HEK293 (cell line): ENCODE results near the gene MADCAM1.

Experiments used
- CTCF ChIA-PET: fragments of 350-600 bp; formaldehyde crosslinking; extraction: SDS; loops from one replicate; lab custom pipeline; 2021; ENCODE audit warnings: antibody characterized with exemption; lab: Yijun Ruan, JAX
- POLR2A ChIA-PET: fragments of 300-600 bp; formaldehyde crosslinking; extraction: SDS; loops from one replicate; lab custom pipeline; 2020; ENCODE audit warnings: antibody characterized with exemption, inconsistent platforms; lab: Yijun Ruan, JAX
- H3K27ac ChIP-seq: fragments of 200-500 bp; sonication (Bioruptor generic); 2 replicates; pipeline ENCODE4 v1.5.1; 2014; ENCODE audit warnings: low read depth, low read length, control low read depth, inconsistent platforms; ENCODE audit errors: extremely low read depth
- H3K36me3 ChIP-seq, 2 experiments: fragments of 200-500 bp in 1 of 2; sonication (Bioruptor generic) in 1 of 2; 1 replicate in 1 of 2; 2 replicates in 1 of 2; pipeline ENCODE4 v1.5.1; 2014 to 2017; ENCODE audit warnings: inconsistent platforms in 2 of 2, low read length in 2 of 2; ENCODE audit not compliant: control insufficient read depth in 2 of 2, insufficient read depth in 1 of 2
- H3K4me1 ChIP-seq: fragments of 200-500 bp; sonication (Bioruptor generic); 2 replicates; pipeline ENCODE4 v1.5.1; 2014; ENCODE audit warnings: mild to moderate bottlenecking, low read length, inconsistent platforms; ENCODE audit not compliant: control insufficient read depth, insufficient read depth
- H3K4me3 ChIP-seq: 2 replicates; pipeline ENCODE4 v1.5.1; 2011; ENCODE audit warnings: low read depth, mild to moderate bottlenecking, control low read depth, low read length, moderate library complexity
- H3K9me3 ChIP-seq: fragments of 200-500 bp; sonication (Bioruptor generic); 2 replicates; pipeline ENCODE4 v1.5.1; 2014; ENCODE audit warnings: low read depth, low read length, inconsistent platforms; ENCODE audit not compliant: control insufficient read depth, insufficient read depth
- HOXA7 ChIP-seq: sonication (generic); formaldehyde crosslinking; IDR thresholded peaks from 2 replicates; pipeline ENCODE4 v1.8.1; 2022; ENCODE audit warnings: missing genetic modification reagents, borderline replicate concordance
- KLF7 ChIP-seq: fragments of 450-650 bp; formaldehyde crosslinking; IDR thresholded peaks from 2 replicates; pipeline ENCODE4 v1.5.1; 2016; ENCODE audit warnings: missing biosample characterization, missing genetic modification characterization, borderline replicate concordance
- OVOL3 ChIP-seq: fragments of 450-650 bp; formaldehyde crosslinking; IDR thresholded peaks from 2 replicates; pipeline ENCODE4 v1.5.1; 2016; ENCODE audit warnings: missing biosample characterization, missing genetic modification characterization
- SP7 ChIP-seq: fragments of 450-650 bp; formaldehyde crosslinking; IDR thresholded peaks from 2 replicates; pipeline ENCODE4 v1.5.1; 2016; ENCODE audit warnings: missing biosample characterization, missing genetic modification characterization
- YY1 ChIP-seq: fragments of 450-650 bp; formaldehyde crosslinking; IDR thresholded peaks from 2 replicates; pipeline ENCODE4 v1.5.1; 2018; ENCODE audit warnings: missing biosample characterization, missing genetic modification characterization
- ZBTB1 ChIP-seq: fragments of 450-650 bp; formaldehyde crosslinking; IDR thresholded peaks from 2 replicates; pipeline ENCODE4 v1.5.1; 2016; ENCODE audit warnings: missing biosample characterization, missing genetic modification characterization
- ZIC2 ChIP-seq: fragments of 450-650 bp; formaldehyde crosslinking; IDR thresholded peaks from 2 replicates; pipeline ENCODE4 v1.5.1; 2016; ENCODE audit warnings: missing biosample characterization, missing genetic modification characterization
- ZNF175 ChIP-seq: fragments of 450-650 bp; formaldehyde crosslinking; IDR thresholded peaks from 2 replicates; pipeline ENCODE4 v1.5.1; 2016; ENCODE audit warnings: missing biosample characterization, missing genetic modification characterization
- ZNF2 ChIP-seq: fragments of 450-650 bp; formaldehyde crosslinking; IDR thresholded peaks from 2 replicates; pipeline ENCODE4 v1.5.1; 2016; ENCODE audit warnings: missing biosample characterization, missing genetic modification characterization
- ZNF473 ChIP-seq: fragments of 450-650 bp; formaldehyde crosslinking; IDR thresholded peaks from 2 replicates; pipeline ENCODE4 v1.5.1; 2017; ENCODE audit warnings: missing biosample characterization, missing genetic modification characterization
- ZNF571 ChIP-seq: fragments of 450-650 bp; formaldehyde crosslinking; IDR thresholded peaks from 2 replicates; pipeline ENCODE4 v1.5.0; 2017; ENCODE audit warnings: missing biosample characterization, missing genetic modification characterization
- ZNF596 ChIP-seq: fragments of 450-650 bp; IDR thresholded peaks from 2 replicates; pipeline ENCODE4 v1.5.0; 2018; ENCODE audit warnings: missing biosample characterization, mild to moderate bottlenecking, missing genetic modification characterization, moderate library complexity
- ZNF624 ChIP-seq: fragments of 450-650 bp; formaldehyde crosslinking; IDR thresholded peaks from 2 replicates; pipeline ENCODE4 v1.5.1; 2017; ENCODE audit warnings: missing biosample characterization, missing genetic modification characterization
- ZNF658 ChIP-seq: fragments of 450-650 bp; formaldehyde crosslinking; IDR thresholded peaks from 2 replicates; pipeline ENCODE4; 2016; ENCODE audit warnings: missing biosample characterization, missing genetic modification characterization
- ZNF776 ChIP-seq: fragments of 450-650 bp; formaldehyde crosslinking; IDR thresholded peaks from 2 replicates; pipeline ENCODE4 v1.5.0; 2017; ENCODE audit warnings: missing biosample characterization, missing genetic modification characterization, borderline replicate concordance
- TF ChIP-seq, protein P1 (sequence below): fragments of 450-650 bp; formaldehyde crosslinking; IDR thresholded peaks from 2 replicates; pipeline ENCODE4 v1.5.1; 2016; ENCODE audit warnings: missing biosample characterization, missing genetic modification characterization
- TF ChIP-seq, protein P2 (sequence below): fragments of 450-650 bp; formaldehyde crosslinking; IDR thresholded peaks from 2 replicates; pipeline ENCODE4 v1.5.1; 2016; ENCODE audit warnings: missing biosample characterization, missing genetic modification characterization, low read depth
- TF ChIP-seq, protein P3 (sequence below): fragments of 450-650 bp; formaldehyde crosslinking; IDR thresholded peaks from 2 replicates; pipeline ENCODE4 v1.5.1; 2016; ENCODE audit warnings: missing biosample characterization, missing genetic modification characterization
- TF ChIP-seq, protein P4 (sequence below): fragments of 450-650 bp; formaldehyde crosslinking; IDR thresholded peaks from 2 replicates; pipeline ENCODE4; 2016; ENCODE audit warnings: missing biosample characterization, missing genetic modification characterization
- TF ChIP-seq, protein P5 (sequence below): fragments of 450-650 bp; formaldehyde crosslinking; optimal IDR thresholded peaks from 2 replicates; pipeline ENCODE3; 2016; ENCODE audit warnings: missing biosample characterization, mild to moderate bottlenecking, missing genetic modification characterization

The MADCAM1 gene

DNA sequence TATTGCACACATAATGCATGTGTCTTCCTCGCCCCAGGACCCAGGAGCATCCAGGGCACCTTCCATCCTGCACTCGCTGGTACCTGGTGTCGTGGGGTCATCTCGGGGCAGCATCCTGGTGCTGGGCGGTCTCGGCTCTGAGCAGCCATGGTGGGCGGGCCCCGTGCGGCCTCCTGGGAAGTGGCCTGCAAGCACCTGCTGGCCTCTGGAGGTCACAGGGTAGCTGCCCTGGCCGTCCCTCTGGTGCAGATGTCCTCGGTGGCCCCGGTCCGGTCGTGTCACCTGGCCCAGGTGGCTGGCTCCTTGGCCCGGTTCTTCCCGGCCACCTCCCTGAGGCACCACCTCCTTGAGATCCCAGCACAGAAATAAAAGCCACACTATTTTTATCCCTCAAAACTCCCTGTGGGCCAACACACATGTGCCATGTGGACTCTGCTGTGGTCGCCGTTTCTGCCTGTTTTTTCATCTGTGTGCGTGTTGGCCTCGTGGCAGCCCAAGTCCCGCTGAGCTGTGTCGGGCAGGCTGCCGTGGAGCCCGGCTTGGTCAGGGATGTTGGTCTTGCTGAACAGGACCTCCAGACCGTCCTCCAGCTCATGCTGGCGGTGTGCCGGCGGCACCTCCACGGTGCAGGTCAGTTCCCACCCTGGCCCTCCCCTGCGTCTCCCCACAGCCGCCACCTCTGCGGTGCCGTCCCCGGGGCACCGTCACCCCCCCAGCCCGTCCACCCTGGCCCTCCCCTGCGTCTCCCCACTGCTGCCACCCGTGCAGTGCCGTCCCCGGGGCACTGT lies 42.5 kb downstream of the MADCAM1 start:
- CTCF ChIA-PET, result interaction anchor here (0.7 to 1.3 kb wide), 2 partner anchors 28 to 29 kb away, joined by 3 read pairs; no protein-coding TSS in a partner anchor

DNA sequence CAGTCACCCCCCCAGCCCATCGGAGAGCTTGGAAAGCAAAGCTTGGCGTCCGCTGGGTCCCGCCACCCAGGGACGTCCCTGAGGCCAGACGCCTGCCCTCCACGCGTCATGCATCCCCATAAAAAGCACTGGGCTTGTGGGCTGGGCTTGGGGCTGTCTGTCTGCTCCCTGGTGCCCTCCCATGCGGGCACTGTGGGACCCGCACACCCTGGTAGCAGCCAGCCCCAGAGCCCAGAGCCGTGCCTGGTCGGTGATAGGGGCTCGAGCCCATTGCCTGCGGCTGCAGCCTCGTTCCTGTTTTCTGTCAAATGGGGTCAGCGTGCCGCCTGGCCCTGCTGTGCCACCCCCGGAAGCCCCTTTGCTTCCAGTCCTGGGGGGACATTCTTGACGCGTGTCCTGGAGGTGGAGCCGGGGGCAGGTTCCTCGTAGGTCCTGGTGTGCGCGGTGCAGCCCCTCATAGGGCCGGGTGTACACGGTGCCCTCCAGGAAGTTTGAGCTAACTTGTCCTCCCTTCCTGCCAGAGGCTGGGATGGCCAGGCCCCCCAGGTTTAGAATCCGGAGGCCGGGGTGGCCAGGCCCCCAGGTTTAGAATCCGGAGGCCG lies 43.2 kb downstream of the MADCAM1 start:
- H3K4me3 ChIP-seq, result no peak overlapping the region
- no peak for TF ChIP-seq ZNF473 (tag by site-specific recombination)
- TF ChIP-seq, all 188 proteins: peak for 0
- Histone ChIP-seq H3K9me3 (no peaks in the 10 kb centered on the region), H3K4me1 (no peaks in the 10 kb centered on the region), H3K27ac (no peak overlapping the region), H3K36me3 (peaks cover 6 to 61% of the 10 kb centered on the region in 2 experiments; a peak in 2 of 3 replicates)
- ChIA-PET POLR2A (no interaction called here), CTCF (interaction anchor here (1.3 kb wide), 1 partner anchor 28 kb away, joined by 3 read pairs; no protein-coding TSS in a partner anchor)

More for the DNA sequence above, 42.5 kb downstream of the MADCAM1 start:
- POLR2A ChIA-PET, result interaction anchor here (0.5 kb wide), 1 partner anchor 33 kb away, joined by 8 read pairs; no protein-coding TSS in a partner anchor
- Histone ChIP-seq H3K36me3 (peaks cover 6 to 61% of the 10 kb centered on the region in 2 experiments; a peak in 2 of 3 replicates), H3K4me3 (no peak overlapping the region), H3K9me3 (no peaks in the 10 kb centered on the region), H3K27ac (no peak overlapping the region), H3K4me1 (peaks cover under 1% of the 10 kb centered on the region; the same call in 1 of the 2 replicates)
- TF ChIP-seq, protein P1, sequence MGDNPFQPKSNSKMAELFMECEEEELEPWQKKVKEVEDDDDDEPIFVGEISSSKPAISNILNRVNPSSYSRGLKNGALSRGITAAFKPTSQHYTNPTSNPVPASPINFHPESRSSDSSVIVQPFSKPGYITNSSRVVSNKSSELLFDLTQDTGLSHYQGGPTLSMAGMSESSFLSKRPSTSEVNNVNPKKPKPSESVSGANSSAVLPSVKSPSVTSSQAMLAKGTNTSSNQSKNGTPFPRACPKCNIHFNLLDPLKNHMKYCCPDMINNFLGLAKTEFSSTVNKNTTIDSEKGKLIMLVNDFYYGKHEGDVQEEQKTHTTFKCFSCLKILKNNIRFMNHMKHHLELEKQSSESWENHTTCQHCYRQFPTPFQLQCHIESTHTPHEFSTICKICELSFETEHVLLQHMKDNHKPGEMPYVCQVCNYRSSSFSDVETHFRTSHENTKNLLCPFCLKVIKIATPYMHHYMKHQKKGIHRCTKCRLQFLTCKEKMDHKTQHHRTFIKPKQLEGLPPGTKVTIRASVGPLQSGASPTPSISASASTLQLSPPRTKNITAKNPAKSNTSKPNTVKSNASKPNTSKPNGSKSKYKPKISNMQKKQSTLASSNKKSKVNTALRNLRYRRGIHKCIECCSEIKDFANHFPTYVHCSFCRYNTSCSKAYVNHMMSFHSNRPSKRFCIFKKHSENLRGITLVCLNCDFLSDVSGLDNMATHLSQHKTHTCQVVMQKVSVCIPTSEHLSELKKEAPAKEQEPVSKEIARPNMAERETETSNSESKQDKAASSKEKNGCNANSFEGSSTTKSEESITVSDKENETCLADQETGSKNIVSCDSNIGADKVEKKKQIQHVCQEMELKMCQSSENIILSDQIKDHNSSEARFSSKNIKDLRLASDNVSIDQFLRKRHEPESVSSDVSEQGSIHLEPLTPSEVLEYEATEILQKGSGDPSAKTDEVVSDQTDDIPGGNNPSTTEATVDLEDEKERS, result no peak
- TF ChIP-seq ZNF2 (tag by site-specific recombination) (no peak), ZNF596 (tag by site-specific recombination) (no peak), OVOL3 (tag by site-specific recombination) (no peak), ZBTB1 (no peak), SP7 (tag by site-specific recombination) (no peak), KLF7 (tag by site-specific recombination) (no peak), ZNF175 (tag by site-specific recombination) (no peak), ZNF624 (no peak), ZNF776 (tag by site-specific recombination) (no peak), ZNF571 (tag by site-specific recombination) (no peak), YY1 (tag by site-specific recombination) (no peak), HOXA7 (no peak), ZIC2 (tag by site-specific recombination) (no peak), ZNF658 (tag by site-specific recombination) (no peak)
- TF ChIP-seq, protein P2, sequence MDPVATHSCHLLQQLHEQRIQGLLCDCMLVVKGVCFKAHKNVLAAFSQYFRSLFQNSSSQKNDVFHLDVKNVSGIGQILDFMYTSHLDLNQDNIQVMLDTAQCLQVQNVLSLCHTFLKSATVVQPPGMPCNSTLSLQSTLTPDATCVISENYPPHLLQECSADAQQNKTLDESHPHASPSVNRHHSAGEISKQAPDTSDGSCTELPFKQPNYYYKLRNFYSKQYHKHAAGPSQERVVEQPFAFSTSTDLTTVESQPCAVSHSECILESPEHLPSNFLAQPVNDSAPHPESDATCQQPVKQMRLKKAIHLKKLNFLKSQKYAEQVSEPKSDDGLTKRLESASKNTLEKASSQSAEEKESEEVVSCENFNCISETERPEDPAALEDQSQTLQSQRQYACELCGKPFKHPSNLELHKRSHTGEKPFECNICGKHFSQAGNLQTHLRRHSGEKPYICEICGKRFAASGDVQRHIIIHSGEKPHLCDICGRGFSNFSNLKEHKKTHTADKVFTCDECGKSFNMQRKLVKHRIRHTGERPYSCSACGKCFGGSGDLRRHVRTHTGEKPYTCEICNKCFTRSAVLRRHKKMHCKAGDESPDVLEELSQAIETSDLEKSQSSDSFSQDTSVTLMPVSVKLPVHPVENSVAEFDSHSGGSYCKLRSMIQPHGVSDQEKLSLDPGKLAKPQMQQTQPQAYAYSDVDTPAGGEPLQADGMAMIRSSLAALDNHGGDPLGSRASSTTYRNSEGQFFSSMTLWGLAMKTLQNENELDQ, result no peak
- TF ChIP-seq, protein P3, sequence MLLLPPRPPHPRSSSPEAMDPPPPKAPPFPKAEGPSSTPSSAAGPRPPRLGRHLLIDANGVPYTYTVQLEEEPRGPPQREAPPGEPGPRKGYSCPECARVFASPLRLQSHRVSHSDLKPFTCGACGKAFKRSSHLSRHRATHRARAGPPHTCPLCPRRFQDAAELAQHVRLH (tag by site-specific recombination), result no peak
- TF ChIP-seq, protein P4, sequence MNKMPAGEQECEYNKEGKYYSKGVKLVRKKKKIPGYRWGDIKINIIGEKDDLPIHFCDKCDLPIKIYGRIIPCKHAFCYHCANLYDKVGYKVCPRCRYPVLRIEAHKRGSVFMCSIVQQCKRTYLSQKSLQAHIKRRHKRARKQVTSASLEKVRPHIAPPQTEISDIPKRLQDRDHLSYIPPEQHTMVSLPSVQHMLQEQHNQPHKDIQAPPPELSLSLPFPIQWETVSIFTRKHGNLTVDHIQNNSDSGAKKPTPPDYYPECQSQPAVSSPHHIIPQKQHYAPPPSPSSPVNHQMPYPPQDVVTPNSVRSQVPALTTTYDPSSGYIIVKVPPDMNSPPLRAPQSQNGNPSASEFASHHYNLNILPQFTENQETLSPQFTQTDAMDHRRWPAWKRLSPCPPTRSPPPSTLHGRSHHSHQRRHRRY, result no peak
- TF ChIP-seq, protein P5, sequence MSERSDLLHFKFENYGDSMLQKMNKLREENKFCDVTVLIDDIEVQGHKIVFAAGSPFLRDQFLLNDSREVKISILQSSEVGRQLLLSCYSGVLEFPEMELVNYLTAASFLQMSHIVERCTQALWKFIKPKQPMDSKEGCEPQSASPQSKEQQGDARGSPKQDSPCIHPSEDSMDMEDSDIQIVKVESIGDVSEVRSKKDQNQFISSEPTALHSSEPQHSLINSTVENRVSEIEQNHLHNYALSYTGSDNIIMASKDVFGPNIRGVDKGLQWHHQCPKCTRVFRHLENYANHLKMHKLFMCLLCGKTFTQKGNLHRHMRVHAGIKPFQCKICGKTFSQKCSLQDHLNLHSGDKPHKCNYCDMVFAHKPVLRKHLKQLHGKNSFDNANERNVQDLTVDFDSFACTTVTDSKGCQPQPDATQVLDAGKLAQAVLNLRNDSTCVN (tag by site-specific recombination), result no peak
